Suprapubic skin (tissue), 4 donors: ENCODE results near the gene COL15A1.

Experiments used
- EP300 ChIP-seq: sonication (generic); formaldehyde crosslinking; IDR thresholded peaks from one replicate; pipeline ENCODE4 v1.6.1; 2017; ENCODE audit warnings: antibody characterized with exemption
- POLR2A ChIP-seq, 2 donors: fragments of 450-650 bp; IDR thresholded peaks; one replicate each; pipeline ENCODE4 v1.6.1; 2017; ENCODE audit warnings: antibody characterized with exemption in 2 of 2, mild to moderate bottlenecking in 2 of 2, moderate library complexity in 2 of 2
- POLR2AphosphoS5 ChIP-seq, 3 donors: sonication (generic); formaldehyde crosslinking; IDR thresholded peaks; one replicate each; pipeline ENCODE4 v1.6.1; 2017; ENCODE audit warnings: antibody characterized with exemption in 3 of 3
- TF ChIP-seq, protein P1 (sequence below), 2 donors: fragments of 200-600 bp in 1 of 2; fragments of 450-650 bp in 1 of 2; sonication (generic) in 1 of 2; IDR thresholded peaks; one replicate each; pipeline ENCODE4 v1.5.1; 2016 to 2019; ENCODE audit warnings: antibody characterized with exemption in 2 of 2, mild to moderate bottlenecking in 1 of 2, moderate library complexity in 1 of 2

DNA sequence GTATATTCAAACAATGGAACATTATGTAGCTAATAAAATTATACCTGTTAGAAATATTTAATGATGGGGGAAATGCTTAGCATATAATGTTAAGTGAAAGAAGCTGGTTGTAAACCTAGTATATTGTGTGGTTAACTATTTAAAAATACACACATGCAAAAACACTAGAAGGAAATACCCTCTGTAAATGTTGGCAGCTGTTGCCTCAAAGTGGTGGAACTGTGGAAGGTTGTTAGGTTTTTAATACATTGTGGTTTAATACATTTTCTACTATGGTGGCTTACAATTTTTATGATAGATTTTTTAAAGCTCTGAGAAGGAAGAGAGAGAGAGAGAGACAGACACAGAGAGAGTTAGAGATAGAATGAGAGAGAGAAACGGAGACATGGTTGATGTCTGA is 74.9 kb downstream of the COL15A1 start:
- TF ChIP-seq EP300 = no peak
- TF ChIP-seq, protein P1, sequence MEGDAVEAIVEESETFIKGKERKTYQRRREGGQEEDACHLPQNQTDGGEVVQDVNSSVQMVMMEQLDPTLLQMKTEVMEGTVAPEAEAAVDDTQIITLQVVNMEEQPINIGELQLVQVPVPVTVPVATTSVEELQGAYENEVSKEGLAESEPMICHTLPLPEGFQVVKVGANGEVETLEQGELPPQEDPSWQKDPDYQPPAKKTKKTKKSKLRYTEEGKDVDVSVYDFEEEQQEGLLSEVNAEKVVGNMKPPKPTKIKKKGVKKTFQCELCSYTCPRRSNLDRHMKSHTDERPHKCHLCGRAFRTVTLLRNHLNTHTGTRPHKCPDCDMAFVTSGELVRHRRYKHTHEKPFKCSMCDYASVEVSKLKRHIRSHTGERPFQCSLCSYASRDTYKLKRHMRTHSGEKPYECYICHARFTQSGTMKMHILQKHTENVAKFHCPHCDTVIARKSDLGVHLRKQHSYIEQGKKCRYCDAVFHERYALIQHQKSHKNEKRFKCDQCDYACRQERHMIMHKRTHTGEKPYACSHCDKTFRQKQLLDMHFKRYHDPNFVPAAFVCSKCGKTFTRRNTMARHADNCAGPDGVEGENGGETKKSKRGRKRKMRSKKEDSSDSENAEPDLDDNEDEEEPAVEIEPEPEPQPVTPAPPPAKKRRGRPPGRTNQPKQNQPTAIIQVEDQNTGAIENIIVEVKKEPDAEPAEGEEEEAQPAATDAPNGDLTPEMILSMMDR (IDR thresholded peaks at IDR 0.05) = no peak
- no peak for TF ChIP-seq POLR2A (IDR thresholded peaks at IDR 0.05)
- no peak for TF ChIP-seq POLR2AphosphoS5 (IDR thresholded peaks at IDR 0.05)
